Right renal pelvis (tissue), 4 donors: ENCODE results near the gene RRP15. TPM values are rescaled to one million over a fixed set of nuclear protein-coding genes. Genes with fewer than 3 reads are reported as not detected.

Source experiments
- DNase-seq, 4 donors: peaks; one replicate each; pipeline ENCODE4 v3.0.0-alpha.2; 2013; ENCODE audit warnings: low read depth in 4 of 4, low spot score in 3 of 4, missing footprints in 1 of 4
- polyA plus RNA-seq, 4 donors: library from polyadenylated mRNA; unstranded; fragments of 120-200 nt; gene quantifications; one replicate each; pipeline ENCODE4 v1.2.1, GENCODE V29; 2013; ENCODE audit not compliant: insufficient read length in 4 of 4

RRP15 gene
- polyA plus RNA-seq, 4 donors: 21.2 to 24.8 (median 23.4) TPM

DNA sequence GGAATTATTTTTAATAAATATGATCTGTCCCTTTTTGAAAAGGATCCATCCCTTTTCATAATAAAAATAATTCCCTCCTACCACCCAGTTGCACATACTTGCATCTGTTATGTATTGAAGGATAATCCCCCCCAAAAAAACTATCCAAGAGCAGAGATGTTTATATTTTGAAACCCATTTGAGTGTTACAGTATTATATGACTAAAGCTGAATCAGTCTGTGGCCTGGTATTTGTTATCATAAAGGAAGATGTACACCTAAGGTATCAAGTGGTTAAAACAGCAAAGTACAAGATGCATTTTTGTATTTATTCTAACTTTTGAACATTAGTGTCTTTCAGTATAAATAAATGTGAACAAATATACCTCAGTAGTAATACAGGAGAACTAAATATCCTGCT is 47.3 kb downstream of the RRP15 start:
- no peak for DNase-seq

DNA sequence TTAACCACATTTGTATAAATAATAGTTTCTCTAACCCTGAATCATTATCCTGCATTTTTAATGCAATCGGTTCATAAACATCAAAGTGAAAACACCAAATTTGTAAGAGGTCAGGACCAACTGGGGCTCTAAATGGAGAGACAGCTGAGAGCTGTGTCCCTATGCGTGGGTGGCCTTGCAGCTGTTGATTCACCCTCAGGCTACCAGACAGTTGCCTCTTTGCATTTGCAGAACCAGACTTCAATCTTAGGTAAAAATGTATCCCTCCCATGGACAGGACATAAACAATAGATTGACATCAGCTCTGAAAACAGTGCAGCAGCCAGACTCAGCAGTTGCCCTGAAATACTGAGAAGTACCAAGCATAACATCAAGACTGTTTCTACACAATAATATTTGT is 51.2 kb downstream of the RRP15 start:
- DNase-seq: no peak

DNA sequence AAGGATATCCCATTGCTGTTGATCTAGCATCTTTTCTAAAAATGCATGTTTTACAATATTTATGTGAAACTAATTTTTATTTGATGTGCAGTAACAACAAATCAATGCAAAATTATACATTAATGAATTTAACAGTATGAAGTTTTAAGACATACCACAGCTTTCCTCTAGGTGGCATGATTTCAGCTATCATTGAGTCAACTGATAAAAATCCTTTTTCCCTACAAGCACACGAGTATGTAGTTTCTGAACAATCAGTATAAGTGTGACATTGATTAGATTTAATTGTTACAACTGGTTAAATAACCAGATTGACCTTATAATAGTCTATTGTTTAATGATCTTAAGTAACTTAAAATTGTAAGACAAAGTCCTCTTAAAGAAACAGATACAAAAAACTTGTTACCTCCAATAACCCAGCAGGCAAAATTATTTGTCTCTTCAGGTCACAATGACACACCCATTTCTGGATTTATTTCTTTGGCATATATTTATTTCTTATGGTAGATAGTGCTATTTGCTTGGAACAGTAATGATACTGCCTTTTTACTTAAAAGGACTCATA is 54.3 kb downstream of the RRP15 start:
- no peak for DNase-seq

DNA sequence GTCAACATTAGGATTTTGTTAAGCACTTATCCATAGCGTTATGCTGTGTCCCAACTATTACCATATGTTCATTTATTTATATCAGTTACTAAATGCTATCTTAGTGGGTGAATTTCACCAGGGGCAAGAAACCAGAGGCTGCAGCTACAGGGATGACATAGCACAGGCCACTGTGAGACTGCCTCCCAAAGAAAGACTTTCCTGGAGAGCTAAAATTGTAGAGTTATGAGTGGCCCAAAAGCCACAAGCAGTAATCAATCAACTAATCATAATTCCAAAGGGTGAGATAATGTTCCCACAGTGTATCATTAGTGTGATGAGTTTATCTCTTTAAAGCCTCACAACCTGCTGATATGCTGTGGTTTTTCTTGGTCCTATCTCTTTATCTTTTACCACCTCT is 56.2 kb downstream of the RRP15 start:
- no peak for DNase-seq

DNA sequence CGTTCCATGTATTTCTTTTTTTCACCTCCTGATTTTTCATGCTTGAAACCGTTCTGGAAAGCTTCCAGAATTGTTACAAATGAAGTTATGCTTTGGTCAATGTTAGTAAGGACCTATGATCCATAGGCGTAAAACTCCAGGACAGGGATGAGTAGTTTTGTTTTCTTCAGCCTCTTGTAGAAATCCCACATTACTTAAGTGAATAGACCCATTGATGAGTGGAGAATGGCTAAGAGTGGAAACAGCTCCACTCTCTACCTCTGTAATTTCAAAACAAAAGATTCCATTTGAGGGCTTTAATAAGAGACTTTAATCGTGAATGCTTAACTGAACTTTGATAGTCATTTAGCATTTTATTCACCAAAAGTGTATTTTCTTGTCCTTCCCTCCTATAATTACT is 57.0 kb downstream of the RRP15 start:
- no peak for DNase-seq

DNA sequence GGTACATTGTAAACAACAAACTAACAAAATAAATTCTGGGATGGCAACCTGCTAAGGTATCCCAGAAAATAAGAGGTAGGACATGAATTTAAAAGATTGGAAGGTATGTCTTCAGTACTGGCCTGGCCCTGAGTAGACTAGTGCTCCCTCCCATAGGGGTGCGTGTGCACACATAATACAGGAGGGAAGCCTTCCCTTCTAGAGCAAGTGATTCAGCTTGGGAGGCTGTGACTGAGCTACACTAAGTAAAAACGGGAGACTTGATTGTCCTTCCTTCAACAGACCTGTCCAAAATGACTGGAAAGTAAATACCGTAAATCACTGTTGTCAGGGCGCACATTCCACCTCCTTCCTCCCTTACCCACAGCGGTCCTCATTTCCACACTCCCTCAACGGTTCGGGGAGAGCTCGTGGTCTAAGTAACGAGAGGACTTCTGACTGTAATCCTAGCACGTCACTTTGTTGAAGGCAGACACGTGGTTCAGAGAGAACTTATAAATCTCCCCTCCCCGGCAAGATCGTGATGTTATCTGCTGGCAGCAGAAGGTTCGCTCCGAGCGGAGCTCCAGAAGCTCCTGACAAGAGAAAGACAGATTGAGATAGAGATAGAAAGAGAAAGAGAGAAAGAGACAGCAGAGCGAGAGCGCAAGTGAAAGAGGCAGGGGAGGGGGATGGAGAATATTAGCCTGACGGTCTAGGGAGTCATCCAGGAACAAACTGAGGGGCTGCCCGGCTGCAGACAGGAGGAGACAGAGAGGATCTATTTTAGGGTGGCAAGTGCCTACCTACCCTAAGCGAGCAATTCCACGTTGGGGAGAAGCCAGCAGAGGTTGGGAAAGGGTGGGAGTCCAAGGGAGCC is 60.0 kb downstream of the RRP15 start, which contains the start of gene TGFB2:
TSS of gene TGFB2 (plus strand) at position 523 of the 859 bp plus-strand sequence. CDS start 1,366 bp downstream, outside the sequence.
- no peak for DNase-seq

DNA sequence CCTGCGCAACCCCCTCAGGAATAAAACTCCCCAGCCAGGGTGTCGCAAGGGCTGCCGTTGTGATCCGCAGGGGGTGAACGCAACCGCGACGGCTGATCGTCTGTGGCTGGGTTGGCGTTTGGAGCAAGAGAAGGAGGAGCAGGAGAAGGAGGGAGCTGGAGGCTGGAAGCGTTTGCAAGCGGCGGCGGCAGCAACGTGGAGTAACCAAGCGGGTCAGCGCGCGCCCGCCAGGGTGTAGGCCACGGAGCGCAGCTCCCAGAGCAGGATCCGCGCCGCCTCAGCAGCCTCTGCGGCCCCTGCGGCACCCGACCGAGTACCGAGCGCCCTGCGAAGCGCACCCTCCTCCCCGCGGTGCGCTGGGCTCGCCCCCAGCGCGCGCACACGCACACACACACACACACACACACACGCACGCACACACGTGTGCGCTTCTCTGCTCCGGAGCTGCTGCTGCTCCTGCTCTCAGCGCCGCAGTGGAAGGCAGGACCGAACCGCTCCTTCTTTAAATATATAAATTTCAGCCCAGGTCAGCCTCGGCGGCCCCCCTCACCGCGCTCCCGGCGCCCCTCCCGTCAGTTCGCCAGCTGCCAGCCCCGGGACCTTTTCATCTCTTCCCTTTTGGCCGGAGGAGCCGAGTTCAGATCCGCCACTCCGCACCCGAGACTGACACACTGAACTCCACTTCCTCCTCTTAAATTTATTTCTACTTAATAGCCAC is 60.7 kb downstream of the RRP15 start:
- DNase-seq: no peak

DNA sequence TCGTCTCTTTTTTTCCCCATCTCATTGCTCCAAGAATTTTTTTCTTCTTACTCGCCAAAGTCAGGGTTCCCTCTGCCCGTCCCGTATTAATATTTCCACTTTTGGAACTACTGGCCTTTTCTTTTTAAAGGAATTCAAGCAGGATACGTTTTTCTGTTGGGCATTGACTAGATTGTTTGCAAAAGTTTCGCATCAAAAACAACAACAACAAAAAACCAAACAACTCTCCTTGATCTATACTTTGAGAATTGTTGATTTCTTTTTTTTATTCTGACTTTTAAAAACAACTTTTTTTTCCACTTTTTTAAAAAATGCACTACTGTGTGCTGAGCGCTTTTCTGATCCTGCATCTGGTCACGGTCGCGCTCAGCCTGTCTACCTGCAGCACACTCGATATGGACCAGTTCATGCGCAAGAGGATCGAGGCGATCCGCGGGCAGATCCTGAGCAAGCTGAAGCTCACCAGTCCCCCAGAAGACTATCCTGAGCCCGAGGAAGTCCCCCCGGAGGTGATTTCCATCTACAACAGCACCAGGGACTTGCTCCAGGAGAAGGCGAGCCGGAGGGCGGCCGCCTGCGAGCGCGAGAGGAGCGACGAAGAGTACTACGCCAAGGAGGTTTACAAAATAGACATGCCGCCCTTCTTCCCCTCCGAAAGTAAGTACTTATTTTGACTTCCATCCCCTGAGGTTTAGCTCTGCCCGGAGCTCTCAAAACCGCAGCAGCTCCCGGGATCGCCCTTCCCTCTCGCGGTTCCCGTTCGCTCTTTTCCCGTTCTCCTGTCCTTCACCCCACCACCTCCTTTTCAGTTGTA is 61.5 kb downstream of the RRP15 start:
- DNase-seq: no peak

DNA sequence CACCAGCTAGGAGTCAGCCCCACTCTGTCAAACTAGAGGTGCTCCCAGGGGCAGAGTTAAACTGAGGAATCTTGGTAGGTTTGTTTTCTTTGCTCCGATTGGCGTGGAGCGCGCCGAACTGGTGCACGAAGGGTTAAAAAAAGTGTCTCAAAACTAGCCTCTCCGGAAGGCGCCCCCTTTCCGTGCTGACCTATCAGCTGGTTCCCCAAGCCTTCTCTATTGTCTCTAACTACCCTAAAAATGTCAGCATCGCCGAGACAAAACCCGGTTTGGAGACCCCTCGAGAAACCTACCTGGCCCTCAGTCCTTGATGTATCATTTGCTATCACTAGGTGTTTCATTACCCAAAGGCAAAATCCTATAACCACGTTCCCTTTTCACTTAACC is 62.2 kb downstream of the RRP15 start:
- no peak for DNase-seq

DNA sequence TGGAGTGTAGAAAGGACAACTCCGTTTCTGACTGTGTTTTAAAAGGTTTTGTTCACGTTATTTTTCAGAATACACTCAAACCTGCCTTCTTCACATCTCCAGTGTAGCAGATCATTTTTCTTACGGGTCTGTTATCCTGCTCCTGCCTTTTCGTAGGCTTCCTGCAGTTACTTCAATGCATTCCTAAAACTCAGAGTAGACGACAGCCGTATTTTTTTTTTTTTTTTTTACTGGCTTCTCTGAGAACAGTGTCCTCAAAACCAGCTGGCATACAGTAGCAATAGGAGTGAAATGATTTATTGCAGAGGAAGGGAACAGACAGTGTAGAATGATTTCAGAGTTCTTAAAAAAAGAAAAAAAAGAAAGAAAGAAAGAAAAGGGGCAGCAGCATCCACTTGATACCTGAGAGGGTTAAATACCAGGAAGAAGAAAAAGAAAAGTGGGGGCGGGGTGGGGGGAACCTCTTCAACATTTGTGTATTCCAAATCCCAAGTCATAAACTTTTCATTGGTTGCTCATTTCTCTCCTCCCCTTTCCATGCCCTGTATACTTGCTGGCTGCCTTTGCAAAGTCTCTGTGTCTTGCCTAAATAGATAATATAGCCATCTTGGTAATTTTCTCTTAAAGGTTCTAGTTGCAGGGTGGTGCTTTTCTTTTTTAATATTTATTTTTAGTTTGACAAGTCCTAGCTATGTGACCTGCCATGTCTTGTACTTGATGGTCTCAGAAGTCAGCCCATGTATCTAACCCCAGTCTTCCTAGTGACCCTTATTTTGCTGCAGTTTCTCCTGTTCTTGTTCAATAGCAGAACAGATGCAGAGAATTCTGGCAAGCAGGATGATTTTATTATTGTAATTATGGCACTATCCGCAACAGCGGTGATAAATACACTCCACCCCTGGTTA is 62.9 kb downstream of the RRP15 start:
- no peak for DNase-seq

DNA sequence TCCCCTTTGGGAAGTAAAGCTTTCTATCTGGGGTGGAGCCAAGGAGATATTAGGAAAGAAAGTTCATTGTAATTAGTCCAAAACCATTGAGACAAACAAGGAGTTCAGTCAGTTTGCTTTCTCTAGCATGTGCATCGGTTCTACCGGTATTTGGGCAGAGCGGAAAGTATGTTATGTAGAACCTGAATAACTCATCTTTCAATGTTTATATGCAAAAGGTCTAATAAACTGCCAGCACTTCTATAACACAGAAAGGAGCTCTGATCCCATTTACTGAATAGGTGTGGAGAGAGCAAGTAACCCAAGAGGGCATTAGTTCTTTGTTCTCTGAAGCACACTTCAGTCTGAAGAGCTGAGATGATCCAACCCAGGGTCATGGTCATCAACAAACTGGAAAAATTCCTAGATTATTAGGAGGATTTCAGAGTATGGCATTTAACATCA is 63.6 kb downstream of the RRP15 start:
- DNase-seq: no peak

DNA sequence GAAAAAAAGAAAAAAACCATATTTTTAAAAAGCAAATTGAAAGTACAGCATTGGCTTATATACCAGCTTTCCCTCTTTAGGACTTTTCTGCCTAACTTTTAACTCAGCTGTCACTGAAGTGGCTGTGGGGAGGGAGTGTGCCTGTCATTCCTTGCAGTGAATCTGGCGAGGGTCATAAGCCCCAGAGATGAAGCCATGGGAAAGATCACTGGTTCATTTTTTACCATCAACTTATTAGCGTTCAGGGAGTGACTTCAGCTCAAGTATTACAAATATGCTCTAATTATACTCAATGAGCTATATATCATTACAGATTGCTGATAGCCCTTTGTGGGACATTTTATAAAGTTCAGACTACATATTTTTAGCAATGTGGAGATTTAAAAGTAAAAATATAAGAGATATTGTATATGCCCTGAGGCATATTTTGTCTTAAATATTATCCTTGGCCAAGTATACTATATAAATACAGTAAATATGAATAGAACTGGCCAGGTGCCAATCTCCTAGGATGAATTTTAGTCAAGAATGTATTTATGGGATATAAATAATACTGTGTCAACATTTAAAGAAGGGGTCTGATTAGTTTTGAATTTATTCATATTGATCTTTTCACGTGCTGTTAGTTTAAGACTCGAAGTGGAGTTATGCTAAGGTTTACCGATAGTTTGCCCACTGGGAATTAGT is 64.4 kb downstream of the RRP15 start:
- DNase-seq: no peak

DNA sequence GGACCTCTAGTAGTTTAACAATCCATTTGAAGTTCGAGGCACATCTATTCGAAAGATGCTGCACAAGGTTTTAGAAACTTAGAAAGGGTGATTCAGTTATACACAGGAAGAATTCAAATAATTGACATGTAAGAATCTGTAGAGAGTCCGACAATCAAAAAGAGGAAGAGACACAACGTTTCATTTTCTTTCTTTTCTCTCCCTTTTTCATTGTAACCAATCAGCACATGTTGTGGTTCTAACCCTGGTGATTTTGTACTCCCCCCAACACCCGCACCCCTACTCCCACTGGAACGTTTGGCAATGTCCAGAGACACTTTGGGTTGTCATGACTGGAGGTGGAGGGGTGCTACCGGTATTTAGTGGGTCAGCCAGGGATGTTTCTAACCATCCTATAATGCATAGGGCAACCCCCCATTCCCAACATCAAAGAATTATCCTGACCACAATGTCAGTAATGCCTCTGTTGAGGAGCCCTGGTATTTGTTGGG is 65.0 kb downstream of the RRP15 start:
- DNase-seq: no peak

DNA sequence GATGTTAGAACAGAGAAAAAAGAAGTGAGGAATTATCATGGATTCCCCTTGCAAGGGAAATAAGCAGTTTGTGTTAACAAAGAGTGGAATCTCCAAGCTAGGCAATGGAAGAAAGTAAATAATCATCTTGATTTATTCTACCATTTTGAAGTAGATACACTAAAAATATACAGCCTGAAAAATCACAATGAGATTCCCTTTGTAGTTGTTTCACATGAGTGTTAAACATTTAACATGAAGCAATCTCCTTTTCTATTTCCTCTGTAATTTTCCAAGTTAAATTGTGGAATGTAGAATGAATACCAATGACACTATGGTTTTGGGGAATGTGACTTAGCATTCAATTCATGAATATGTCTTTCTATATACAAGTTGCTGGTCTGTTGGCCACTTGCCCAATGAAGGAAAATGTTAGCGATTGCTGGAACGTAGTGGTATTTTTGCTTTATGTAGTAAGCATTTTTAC is 65.7 kb downstream of the RRP15 start:
- DNase-seq: no peak

DNA sequence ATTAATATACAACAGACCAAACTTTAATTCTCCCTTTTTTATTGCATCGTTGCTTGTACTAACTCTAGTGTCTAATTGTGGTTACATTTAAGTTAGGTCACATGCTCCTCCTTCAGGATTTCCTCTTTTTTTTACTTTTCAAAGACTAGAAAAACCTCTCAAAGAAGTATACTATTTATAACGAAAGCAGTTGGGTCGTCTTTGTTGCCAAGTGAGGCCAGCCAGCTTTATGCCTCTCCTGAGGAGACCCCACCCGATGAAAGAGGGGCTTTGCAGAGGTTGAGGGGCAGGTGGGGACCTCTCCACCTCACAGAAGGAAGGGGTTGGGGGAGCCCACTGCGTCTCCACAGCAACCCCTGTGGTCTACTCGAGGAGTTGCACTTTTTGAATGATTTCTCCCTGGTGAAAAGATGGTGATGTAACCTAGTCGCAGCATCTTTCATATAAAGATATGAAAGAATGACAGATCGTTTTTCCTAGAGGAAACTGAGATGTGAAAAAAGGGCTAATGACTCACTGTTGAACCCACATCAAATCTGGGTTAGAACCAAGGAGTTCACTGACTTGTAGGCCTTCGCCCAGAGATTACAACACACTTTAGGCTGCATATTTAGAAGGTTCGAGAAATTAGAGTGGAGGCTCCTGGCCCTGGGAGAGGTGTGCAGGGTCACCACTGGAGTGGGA is 66.4 kb downstream of the RRP15 start:
- DNase-seq: no peak

DNA sequence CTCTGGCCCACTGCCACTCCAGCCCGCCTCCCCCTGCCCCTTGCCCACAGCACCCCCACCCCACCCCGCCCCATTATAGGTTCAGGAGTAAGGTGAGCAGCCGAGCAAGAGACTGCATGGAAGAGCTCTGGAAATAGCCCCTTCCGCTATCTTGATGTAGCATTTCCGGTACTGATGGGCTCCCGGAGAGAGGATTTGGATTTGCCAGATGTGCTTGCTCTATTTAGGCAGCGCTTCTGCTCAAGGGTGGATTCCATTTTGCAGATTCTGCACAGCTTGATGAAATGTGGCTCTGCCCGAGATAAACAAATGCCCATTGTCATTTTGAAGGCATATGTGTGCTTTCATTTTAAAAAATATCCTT is 67.0 kb downstream of the RRP15 start:
- DNase-seq: no peak

DNA sequence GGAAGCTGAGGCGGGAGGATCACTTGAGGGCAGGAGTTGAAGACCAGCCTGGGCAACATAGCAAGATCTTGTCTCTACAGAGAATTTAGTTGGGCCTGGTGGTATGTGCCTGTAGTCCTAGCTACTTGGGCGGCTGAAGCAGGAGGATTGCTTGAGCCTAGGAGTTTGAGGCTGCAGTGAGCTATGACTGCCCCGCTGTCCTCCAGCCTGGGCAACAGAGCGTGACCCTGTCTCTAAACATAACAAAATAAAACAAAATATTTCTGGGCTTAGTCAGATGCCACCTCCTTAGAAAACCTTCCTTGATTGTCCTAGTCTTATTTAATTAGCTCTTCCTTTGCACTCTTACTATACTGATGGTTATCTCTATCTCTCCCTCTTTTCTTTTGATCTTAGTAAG is 68.6 kb downstream of the RRP15 start:
- DNase-seq: no peak

DNA sequence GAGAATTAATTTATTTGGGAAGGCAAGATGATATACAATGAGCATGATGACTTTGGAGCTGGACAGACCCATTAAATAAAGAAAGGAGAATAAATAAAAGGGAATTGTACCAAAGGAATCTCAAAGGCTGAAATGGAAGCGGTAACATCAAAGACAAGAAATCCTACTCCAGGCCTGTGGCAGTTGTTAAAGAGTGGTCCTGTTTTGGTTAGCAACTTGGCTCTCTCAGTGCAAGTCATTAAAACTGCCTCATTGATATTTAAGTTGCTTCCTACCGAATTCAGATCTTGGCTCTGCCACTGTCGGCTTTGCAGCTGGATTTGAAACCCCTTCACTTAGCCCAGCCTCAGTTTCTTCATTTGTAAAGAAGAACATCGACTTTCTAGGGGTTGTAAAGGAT is 70.2 kb downstream of the RRP15 start:
- DNase-seq: no peak
